ENCODE results near the gene STAT1.

Gene STAT1

GRCh38 chr2:191061381-191061980 is 47.5 kb upstream of the STAT1 start:
- no peak for TF ChIP-seq CSRNP3 (CRISPR knock-in tag; IDR thresholded peaks at IDR 0.05)
- TF ChIP-seq OSR1 (CRISPR knock-in tag; IDR thresholded peaks at IDR 0.05) = no peak
- TF ChIP-seq PPARA (CRISPR knock-in tag; IDR thresholded peaks at IDR 0.05; ENCODE audit: borderline replicate concordance) = no peak
- TF ChIP-seq ARNTL (CRISPR knock-in tag; IDR thresholded peaks at IDR 0.05; ENCODE audit: borderline replicate concordance, low read depth) = no peak
- TF ChIP-seq ISL1 (CRISPR knock-in tag; IDR thresholded peaks at IDR 0.05) = no peak
- no peak for TF ChIP-seq CREB5 (CRISPR knock-in tag; IDR thresholded peaks at IDR 0.05; ENCODE audit: low read depth)
- TF ChIP-seq ESRRG (CRISPR knock-in tag; IDR thresholded peaks at IDR 0.05) = no peak
- TF ChIP-seq, protein P1, sequence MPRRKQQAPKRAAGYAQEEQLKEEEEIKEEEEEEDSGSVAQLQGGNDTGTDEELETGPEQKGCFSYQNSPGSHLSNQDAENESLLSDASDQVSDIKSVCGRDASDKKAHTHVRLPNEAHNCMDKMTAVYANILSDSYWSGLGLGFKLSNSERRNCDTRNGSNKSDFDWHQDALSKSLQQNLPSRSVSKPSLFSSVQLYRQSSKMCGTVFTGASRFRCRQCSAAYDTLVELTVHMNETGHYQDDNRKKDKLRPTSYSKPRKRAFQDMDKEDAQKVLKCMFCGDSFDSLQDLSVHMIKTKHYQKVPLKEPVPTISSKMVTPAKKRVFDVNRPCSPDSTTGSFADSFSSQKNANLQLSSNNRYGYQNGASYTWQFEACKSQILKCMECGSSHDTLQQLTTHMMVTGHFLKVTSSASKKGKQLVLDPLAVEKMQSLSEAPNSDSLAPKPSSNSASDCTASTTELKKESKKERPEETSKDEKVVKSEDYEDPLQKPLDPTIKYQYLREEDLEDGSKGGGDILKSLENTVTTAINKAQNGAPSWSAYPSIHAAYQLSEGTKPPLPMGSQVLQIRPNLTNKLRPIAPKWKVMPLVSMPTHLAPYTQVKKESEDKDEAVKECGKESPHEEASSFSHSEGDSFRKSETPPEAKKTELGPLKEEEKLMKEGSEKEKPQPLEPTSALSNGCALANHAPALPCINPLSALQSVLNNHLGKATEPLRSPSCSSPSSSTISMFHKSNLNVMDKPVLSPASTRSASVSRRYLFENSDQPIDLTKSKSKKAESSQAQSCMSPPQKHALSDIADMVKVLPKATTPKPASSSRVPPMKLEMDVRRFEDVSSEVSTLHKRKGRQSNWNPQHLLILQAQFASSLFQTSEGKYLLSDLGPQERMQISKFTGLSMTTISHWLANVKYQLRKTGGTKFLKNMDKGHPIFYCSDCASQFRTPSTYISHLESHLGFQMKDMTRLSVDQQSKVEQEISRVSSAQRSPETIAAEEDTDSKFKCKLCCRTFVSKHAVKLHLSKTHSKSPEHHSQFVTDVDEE (CRISPR knock-in tag; IDR thresholded peaks at IDR 0.05) = no peak
- no peak for TF ChIP-seq CSDC2 (CRISPR knock-in tag; IDR thresholded peaks at IDR 0.05)
- TF ChIP-seq ZFP30 (CRISPR knock-in tag; IDR thresholded peaks at IDR 0.05) = no peak
- TF ChIP-seq GLIS3 (CRISPR knock-in tag; IDR thresholded peaks at IDR 0.05) = no peak
- no peak for TF ChIP-seq ZNF70 (CRISPR knock-in tag; IDR thresholded peaks at IDR 0.05)
- ATAC-seq = no peak

DNA sequence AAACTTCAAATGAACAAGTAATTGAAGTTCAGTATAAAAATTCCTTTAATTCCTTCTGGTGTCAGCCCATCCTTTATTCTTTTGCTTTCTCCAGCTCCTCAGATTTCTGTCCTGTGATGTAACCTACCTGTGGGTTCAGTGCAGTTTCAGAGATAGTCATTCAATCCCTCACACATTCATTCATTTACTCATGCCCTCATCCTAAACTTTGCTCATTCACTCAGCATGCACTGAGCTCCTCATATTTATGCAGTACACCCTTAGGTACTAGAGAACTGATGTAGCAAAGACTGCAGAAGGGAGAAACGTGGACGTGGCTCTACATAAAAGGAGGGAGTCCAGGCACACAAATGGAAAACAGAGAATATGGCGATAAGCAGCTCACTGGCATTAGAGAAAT is 45.3 kb upstream of the STAT1 start:
- ATAC-seq = no peak
- no peak for TF ChIP-seq PPARA (CRISPR knock-in tag; IDR thresholded peaks at IDR 0.05; ENCODE audit: borderline replicate concordance)
- no peak for TF ChIP-seq ZC3H10 (CRISPR knock-in tag; IDR thresholded peaks at IDR 0.05)
- TF ChIP-seq ZNF70 (CRISPR knock-in tag; IDR thresholded peaks at IDR 0.05) = no peak
- TF ChIP-seq, protein P2, sequence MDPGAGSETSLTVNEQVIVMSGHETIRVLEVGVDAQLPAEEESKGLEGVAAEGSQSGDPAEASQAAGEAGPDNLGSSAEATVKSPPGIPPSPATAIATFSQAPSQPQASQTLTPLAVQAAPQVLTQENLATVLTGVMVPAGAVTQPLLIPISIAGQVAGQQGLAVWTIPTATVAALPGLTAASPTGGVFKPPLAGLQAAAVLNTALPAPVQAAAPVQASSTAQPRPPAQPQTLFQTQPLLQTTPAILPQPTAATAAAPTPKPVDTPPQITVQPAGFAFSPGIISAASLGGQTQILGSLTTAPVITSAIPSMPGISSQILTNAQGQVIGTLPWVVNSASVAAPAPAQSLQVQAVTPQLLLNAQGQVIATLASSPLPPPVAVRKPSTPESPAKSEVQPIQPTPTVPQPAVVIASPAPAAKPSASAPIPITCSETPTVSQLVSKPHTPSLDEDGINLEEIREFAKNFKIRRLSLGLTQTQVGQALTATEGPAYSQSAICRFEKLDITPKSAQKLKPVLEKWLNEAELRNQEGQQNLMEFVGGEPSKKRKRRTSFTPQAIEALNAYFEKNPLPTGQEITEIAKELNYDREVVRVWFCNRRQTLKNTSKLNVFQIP (CRISPR knock-in tag; IDR thresholded peaks at IDR 0.05; ENCODE audit: borderline replicate concordance, low read depth) = no peak
- no peak for TF ChIP-seq OSR1 (CRISPR knock-in tag; IDR thresholded peaks at IDR 0.05)
- no peak for TF ChIP-seq ISL1 (CRISPR knock-in tag; IDR thresholded peaks at IDR 0.05)
- no peak for TF ChIP-seq ESRRG (CRISPR knock-in tag; IDR thresholded peaks at IDR 0.05)
- no peak for TF ChIP-seq ZFP30 (CRISPR knock-in tag; IDR thresholded peaks at IDR 0.05)
- no peak for TF ChIP-seq GLIS3 (CRISPR knock-in tag; IDR thresholded peaks at IDR 0.05)
- no peak for TF ChIP-seq SNAI2 (CRISPR knock-in tag; IDR thresholded peaks at IDR 0.05)
- TF ChIP-seq, protein P1 (CRISPR knock-in tag; IDR thresholded peaks at IDR 0.05) = no peak

DNA sequence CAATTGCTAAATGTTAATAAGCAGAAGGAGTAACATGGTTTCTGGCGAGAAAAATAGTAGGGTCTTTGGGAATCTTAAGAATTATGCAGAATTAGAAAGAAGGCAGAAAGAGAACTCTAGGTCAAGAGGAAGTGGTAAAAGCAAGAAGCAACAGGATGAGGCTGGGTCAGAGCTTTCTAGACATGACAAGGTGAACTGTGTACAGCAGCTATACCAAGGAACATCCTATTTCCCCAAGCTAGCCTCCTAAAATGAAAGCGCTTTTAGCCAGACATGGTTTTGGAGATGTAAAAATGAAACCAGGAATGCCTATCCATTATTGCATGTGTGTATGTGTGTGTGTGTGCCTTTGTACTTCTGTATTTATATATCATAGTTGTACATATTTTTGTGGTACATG is 42.3 kb upstream of the STAT1 start:
- no peak for ATAC-seq
- no peak for TF ChIP-seq ZNF8 (CRISPR knock-in tag; IDR thresholded peaks at IDR 0.05)
- TF ChIP-seq, protein P2 (CRISPR knock-in tag; IDR thresholded peaks at IDR 0.05; ENCODE audit: borderline replicate concordance, low read depth) = no peak
- no peak for TF ChIP-seq GLIS3 (CRISPR knock-in tag; IDR thresholded peaks at IDR 0.05)
- no peak for TF ChIP-seq OSR1 (CRISPR knock-in tag; IDR thresholded peaks at IDR 0.05)
- TF ChIP-seq ZNF565 (CRISPR knock-in tag; conservative IDR thresholded peaks at IDR 0.05; ENCODE audit: low read depth) = no peak
- no peak for TF ChIP-seq SNAI2 (CRISPR knock-in tag; IDR thresholded peaks at IDR 0.05)
- TF ChIP-seq ESRRG (CRISPR knock-in tag; IDR thresholded peaks at IDR 0.05) = no peak
- no peak for TF ChIP-seq ZFP30 (CRISPR knock-in tag; IDR thresholded peaks at IDR 0.05)
- TF ChIP-seq CREB5 (CRISPR knock-in tag; IDR thresholded peaks at IDR 0.05; ENCODE audit: low read depth) = no peak
- no peak for TF ChIP-seq TOX (CRISPR knock-in tag; IDR thresholded peaks at IDR 0.05; ENCODE audit: borderline replicate concordance)
- TF ChIP-seq ZNF70 (CRISPR knock-in tag; IDR thresholded peaks at IDR 0.05) = no peak
- no peak for TF ChIP-seq ZC3H10 (CRISPR knock-in tag; IDR thresholded peaks at IDR 0.05)
